GM19324 (cell line): ENCODE data around the gene ADNP2.
"Not testable (repeated sequence)": the region's sequence is repeated elsewhere in the genome, so short reads cannot be mapped to it uniquely, and the experiment has no call there.

ENCODE experiments used
- ATAC-seq: cut with Tn5 transposase; IDR thresholded peaks from one replicate; pipeline ENCODE4 v1.9.1; 2021; ENCODE audit warnings: mild to moderate bottlenecking, moderate library complexity; ENCODE audit not compliant: unreplicated experiment, low FRiP score

ADNP2 gene

DNA sequence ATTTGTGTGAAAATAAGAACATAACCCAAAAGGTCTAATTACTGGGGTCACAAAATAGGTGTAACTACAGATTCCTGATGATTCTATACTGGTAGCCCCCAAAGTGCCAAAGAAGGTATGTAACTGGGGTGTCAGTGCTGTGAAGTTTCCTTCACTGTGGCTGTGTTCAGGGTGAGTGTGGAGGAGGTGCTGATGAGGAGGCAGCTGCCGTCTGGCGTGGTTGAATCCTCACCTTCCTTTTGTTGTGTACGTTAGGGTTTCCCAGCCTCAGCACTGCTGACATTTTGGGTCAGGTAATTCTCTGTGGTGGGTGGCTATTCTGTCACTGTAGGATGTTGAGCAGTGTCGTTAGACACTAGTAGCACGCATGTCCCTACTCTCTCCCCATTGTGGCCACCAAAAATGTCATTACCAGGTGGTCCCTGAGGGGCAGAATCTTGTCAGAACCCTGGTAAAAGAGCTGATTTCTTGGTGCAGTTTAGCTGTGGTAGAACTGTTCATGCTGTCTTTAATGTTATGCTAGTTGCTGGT, 31.5 kb downstream of the ADNP2 start:
- ATAC-seq = no peak

DNA sequence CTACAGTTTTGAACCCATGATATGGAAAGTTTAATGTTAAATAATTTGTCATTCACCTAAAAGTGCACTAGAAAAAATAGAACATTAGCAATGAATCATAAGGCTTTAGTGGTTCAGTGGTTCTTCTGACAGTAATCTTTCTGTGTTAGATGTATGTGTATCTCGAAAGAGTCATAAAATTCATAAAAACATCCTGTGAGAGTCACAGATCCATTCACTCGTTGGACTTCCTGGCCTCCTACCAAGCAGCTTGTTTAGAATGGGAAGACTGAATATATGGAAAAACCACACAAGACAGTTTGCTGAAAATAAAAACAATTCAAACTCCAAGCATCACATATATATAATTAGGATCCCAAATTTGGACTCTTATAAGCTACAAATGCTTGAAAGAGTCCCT, 34.8 kb downstream of the ADNP2 start:
- no peak for ATAC-seq

DNA sequence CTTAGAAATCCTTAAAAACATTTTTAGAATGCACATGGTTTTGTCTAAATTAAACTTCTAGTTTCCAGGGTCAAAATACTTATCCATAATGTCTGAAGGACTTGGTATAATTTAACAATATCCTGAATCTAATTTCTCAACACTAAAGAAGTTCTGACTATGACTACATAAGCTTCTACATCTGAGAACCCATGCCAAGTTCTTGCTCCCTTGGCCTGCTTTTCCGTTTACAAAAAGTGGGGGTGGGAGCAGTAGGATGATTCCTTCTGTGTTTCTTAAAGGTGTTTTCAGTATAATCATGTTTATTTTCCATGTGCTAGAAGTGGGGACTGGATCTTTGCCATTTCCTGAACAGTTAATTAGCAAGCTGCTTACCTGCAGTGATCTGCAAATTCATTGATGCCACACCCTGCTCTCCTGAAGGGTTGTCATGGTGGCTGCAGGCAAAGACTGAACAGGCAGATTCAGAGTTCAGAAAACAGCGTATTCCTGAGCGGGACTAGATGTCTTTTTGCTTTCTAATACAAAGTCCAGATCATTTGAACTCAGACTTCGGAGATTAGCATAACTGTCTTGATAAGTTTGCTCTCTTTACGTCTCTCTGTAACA, 36.2 kb downstream of the ADNP2 start:
- ATAC-seq = no peak

DNA sequence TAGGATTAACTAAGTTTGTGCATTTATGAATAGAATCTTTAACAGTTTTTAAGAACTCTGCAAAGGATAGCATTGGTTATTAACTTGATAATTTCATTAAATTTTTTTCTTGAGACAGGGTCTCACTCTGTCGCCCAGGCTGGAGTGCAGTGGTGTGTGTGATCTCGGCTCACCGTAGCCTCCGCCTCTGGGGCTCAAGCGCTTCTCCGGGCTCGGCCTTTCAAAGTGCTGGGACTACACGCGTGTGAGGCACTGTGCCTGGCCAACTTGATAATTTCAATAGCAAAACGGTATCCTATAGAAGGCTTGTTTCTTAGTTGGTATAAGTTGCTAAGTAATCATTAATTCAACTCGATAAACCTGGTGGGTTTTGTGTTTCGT, 38.0 kb downstream of the ADNP2 start:
- ATAC-seq = no peak

DNA sequence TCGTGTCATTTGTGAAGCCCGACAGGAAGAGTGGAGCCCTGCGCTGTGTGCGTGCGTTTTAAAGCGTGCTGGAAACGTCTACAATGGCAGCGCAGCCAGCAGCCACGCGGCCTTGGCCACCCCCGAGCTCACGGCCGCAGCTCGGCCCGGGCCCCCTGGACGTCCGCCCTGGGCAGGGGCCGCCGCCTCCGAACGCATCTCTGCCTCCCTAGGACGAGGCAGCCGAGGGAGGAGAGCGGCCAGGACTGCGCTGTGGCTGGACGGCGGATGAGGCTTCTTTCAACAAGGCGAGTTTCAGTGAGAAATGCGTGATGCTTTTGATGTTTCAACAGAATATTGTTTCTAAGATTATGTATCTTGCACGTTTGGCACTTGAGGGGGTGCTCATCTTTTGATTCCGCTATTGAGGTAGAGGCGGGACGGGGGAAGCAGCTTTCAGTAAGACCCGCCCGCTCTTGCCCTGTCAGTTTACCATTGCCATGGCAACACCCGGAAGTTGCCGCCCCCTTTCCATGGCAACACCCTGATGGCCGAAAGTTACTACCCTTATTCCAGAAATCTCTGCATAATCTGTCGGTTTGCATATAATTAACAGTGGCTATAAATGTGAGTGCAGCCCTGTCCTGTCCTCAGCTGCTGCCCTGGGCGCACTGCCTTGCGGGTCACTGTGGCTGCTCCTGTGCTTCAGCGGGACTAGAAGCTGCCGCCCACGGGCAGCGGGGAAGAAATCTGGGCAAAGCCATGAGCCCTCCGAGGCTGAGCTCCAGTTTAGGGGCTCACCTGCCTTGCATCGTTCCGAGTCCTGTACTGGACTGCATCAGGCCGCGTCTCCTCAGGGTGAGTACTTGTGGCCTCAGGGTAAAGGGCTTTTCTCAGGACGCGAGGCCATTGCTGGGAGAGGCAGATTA, 38.6 kb downstream of the ADNP2 start:
- peak; percentile 92 for ATAC-seq

DNA sequence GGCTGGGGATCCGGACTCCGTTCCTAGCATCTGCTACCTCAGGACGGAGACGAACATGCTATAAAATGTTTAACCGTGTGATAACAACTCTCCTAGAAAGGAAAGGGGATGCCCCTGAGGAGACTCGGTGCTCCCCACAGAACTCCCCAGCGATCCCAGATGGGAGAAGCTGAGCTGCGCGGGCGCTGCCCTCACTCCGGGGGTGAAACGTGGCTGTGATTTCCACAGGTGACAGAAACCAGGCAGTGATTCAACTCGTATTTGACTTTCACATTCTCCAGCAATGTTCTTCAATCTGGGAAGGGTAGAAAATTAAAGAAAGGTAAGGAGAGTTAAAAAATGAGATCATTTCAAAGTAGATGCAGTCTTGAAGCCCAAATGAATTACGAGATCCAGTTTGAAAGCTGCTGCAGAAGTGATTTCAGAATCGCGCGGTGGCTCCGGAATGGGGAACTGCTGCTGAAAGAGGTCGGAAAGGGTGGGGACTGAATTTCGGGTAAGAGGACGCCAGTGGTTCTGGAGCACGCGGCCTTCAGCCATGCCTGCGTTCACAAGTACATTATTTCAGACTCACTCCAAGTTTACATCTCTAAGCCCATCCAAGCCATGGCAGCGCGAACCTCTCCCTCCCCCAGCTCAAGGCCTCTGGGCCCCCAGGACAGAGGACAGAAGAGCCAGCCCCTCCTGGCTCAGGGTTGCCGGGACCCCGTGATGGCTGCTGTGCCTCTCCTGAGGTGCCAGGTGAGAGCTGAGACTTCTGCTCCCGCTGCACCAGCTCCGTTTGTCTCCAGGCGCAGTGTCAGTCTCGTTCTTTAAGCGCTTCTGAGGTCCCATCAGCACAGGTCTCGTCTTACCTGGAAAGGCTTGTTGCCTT, 39.5 kb downstream of the ADNP2 start:
- peak; percentile 8 for ATAC-seq

DNA sequence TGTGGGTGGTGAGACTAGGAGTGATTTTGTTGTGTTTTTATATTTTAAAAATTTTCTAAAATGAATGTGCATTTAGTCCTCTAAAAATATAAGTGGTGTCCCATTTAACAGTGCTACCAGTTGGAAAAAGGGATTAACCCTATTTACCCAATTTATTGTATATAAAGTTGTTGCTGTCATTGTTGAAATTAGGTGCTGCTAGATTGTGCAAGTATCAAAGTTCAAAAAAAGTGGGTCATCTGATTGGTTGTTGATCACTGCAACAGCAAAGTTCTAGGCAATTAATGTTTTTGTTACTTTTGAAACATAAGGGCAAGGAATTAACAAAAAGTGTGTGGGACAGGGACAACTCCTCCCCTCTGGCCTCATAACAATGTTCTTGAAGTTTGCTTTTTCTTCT, 40.6 kb downstream of the ADNP2 start:
- ATAC-seq = no peak

DNA sequence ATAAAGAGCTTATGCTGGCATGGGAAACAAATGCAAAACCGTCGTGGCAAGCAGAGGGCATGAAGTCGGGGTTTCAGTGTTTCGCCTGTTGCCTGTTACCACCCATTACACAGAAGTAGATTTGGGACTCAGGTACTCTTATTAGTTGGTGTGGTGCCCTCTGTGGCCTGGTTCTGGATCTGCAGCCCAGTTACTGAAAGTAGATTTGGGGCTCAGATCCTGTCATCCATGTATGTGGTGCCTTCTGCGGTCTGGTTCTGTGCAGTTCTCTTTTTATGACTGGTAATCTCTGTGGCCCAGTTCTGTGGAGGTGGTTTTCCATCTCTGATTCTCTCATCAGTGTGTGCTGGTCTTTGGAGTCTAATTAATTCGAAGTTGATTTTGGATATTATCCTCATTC, 45.2 kb downstream of the ADNP2 start:
- ATAC-seq = peak; percentile 69

DNA sequence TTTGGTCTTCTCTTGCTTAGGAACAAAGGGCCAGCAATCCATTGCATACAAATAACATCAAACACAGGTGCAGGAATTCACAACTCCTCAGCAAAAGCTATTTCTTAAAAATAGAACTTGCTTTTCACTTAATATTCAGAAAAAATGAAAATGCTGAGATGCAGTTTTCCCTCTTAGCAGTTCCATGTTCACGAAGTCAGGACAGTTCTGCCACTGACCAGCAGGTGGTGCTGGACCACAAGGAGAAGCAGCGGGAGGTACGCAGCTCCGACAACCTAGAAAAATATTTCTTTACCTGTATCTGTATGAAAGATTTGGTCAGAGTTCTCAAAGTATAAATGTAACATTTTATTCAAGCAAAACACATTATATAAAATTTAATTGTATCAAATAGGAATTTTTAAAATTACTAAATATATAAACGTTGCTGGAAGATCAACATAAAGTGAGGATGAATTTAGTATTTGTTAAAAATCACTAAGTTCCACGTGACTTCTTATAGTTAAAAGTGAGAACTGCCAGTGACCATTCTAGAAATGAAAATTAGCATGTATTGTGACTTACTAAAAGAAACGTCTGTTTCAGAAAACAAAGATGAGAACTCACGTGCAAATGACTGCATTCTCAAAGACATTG, 48.8 kb downstream of the ADNP2 start:
- no peak for ATAC-seq

DNA sequence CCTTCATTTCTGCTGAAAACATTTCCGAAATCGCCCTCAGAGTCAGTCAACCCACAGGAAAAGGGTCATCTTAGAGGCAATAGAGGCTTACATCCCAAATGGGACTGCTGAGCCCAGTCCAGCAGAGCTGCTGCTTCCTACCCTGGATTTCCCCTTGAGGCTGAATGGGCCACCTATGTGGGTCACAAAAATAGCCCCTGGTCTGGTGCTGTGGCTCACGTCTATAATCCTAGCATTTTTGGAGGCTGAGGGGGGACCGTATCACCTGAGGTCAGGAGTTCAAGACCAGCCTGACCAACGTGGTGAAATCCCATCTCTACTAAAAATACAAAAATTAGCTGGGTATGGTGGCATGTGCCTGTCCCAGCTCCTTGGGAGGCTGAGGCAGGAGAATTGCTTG, 49.3 kb downstream of the ADNP2 start:
- no peak for ATAC-seq

DNA sequence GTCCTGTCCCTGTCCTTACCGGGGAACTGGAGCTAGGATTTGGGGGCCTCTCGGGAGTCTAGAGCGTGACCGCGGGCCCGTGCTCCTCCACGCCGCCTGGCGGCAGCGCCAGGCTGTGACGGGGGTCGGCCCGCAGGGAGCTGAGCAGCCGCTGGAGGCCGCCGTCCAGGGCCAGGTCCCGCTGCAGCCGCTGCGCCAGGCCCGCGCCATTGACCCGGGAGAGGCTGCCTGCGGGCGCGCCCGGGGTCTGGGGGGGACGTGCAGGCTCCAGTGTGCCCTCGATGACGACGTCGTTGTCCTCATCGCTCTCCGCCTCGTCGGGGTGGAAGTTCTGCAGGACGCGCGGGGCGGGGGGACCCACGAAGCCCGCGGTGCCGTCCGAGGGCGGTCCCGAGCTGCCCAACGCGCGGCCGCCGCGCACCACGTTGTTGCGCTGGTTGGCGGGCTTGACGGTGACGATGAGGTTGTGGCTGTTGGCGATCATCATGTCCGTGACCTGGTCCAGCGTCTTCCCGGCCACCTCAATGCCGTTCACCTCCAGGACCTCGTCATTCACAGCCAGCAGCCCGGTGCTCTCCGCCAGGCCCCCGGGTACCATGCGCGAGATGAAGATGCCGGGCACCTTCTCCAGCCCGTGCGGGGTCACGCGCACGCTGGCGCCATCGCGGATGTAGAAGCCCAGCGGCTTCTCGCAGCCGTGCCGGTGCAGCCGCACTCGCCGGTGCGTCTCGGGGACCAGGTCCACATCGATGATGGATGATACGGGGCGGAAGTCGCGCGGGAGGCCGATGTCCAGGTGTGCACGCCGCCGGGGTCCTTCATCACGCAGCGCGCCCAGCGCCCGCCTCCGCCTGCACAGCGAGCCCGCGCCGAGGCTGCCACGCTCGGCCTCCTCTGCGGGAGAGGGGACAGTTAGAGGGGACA, 50.9 kb downstream of the ADNP2 start:
- no peak for ATAC-seq

DNA sequence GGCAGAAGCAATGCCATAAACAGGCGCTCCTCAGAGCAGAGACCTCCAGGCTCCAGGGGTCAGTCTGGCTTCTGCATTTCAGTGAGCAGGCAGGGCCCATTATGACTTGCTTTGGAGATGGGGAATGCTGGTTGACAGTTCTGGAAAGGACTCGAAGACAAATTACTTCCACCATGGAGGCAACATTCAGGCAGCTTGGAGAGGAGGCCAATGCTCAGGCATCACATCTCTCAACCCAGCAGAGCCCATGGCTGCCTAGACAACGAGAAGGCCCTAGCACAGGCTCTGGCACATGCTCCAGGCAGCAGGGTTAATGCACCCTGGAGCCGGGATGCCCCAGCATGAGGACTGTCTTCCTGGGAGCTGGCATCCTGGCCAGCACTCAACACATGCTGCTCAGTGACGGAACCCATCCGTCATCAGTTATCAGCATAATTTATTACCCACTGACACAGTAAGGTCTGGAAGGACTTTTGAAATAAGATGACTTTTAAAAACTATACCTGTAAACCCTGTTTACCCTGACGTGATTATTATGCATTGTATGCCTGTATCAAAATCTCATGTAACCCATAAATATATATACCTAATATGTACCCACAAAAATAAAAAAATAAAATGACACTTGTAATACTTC, 52.8 kb downstream of the ADNP2 start:
- no peak for ATAC-seq

DNA sequence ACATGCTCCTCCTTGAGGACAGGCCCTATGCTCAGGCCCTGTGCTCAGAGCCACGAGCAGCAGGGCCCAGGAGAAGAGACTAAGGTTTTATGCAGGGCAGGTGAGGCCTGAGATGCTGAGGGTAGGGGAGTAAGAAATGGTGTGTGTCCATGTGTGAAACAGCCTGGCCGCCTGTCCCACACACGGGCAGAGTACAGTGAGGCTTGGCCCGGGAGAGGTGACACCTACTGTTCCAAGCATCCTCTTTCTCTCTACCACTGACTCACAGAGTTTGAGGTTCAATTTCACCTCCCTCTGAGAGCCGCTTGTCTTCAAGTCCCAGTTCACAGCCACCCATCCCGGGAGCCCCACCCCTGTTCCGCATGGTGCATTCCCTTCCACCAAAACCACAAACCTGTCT, 54.1 kb downstream of the ADNP2 start:
- no peak for ATAC-seq

DNA sequence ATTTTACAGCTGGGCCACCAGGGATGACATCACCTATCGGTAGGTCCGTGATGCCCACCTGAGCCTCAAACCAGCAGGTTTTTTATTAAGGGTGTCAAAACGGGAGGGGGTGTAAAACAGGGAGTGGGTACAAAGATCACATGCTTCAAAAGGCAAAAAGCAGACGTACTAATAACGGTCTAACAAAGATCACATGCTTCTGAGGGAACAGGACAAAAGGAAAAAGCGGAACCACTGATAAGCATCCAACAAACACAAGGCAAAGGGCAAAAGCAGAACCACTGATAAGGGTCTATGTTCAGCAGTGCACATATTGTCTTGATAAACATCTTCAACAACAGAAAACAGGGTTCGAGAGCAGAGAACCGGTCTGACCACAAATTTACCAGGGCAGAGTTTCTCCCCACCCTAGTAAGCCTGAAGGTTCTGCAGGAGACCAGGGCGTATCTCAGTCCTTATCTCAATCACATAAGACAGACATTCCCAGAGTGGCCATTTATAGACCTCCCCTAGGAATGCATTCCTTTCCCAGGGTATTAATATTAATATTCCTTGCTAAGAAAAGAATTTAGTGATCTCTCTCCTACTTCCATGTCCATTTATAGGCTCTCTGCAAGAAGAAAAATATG, 55.8 kb downstream of the ADNP2 start:
- not testable (repeated sequence) for ATAC-seq

DNA sequence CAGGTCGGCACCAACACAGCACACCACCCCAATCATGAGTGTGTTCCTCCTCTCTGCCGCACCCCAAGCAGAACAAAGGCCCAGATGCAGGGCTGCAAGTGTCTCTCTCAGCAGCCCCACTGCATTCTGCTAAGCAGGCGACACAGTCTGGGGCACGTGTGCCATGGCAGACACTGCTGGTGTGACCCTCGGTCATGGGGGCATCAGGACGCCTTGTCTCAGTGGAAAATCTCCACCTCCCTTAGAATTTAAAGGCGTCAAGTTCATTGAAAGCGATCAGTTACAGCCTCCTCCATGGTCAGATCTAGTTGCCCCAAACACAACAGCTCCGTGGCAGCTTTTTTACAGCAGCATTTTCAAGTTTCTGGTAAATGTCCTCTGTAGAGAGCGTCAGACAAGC, 57.2 kb downstream of the ADNP2 start:
- no peak for ATAC-seq

DNA sequence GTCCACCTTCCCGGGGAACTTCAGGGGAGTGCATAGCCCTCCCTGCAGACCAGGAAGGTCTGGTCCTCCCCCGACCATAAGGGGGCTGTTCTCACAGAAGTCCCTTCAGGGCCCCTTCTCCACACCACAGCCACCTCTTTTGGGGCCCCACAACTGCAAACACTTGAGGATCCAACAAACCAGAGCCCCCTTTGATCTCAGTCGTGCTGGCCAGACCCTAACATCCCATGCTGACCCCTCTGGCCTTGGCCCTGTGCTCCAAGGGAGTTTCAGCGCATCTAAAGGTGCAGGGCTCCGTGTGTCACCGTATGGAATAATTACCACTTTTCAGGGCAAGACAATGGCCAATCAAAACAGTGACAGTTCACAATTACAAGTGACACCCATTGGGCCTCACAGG, 57.7 kb downstream of the ADNP2 start:
- ATAC-seq = no peak

DNA sequence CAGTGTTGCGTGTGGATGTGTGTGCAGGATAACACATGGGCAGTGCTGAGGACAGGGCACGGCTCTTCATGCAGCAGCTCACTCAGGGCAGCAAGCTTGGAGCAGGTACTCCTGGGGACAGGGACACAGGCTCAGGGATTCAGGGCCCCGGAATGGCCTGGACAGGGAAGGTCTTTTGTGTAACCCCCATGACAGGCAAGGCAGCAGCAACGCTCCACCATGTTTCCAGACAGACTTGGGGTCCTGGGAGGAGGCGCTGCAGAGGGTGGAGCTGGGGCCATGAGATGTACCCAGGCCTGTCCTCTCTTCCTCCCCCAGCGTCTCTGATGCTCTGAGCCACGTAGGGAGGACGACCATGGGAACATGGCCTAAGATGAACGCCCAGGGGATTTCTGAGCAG, 58.3 kb downstream of the ADNP2 start:
- no peak for ATAC-seq

DNA sequence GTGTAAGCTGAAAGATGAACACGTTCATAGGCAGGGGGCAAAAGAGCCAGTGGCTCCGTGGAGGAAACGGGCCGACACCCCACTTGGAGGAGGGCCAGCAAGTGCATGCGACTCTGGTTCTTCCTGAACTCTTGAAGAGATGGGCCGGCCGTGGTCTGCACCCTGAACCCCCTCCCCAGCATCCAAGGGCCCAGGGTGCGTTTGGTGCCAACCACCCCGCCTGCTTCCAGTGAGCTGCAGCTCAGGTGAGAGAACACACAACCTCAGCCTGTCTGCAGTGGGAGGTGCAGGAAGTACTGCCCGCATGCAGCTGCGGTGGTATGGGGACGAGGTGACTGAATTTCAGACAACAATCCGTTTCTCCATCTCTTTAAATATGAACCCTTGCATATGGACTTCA, 58.9 kb downstream of the ADNP2 start:
- ATAC-seq = no peak

DNA sequence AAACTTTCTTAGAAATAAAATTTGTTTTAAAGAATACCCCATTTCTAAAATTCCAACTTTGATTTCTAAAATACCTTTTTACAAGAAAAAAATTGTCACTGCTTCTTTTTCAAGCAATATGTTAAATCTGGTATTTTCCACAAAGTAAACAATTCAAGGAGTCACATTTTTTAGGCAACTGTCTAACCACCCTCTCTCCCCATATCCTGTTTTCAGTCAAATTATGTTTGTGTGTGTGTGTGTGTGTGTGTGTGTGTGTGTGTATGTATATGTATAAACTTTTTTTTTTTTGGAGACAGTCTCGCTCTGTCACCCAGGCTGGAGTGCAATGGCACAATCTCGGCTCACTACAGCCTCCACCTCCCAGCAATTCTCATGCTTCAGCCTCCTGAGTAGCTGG, 59.3 kb downstream of the ADNP2 start:
- no peak for ATAC-seq
